Activated T-helper 2 cell treated with anti-CD3 and anti-CD28 coated beads, Interferon-gamma antibody, Interleukin-2, Interleukin-4, amounts not matched to agents 10 μg/mL and 5 μg/mL and 100 μg/mL, durations not matched to agents 14 hours and 24 hours and 36 hours (primary cell): Measurements from ENCODE around the gene CTNNBL1. TPM values are rescaled to one million over a fixed set of nuclear protein-coding genes. Genes with fewer than 3 reads are reported as not detected.
A peak's percentile ranks its signal among the peaks of the same experiment; 100 is the strongest.
"Not testable (repeated sequence)": the region's sequence is repeated elsewhere in the genome, so short reads cannot be mapped to it uniquely, and the experiment has no call there.

Experiments
- DNase-seq: peaks from one replicate; pipeline ENCODE4 v3.0.0; 2021; ENCODE audit warnings: low spot score
- H3K27ac Mint-ChIP-seq: one replicate; pipeline ENCODE4 v1.8.0; 2021; ENCODE audit warnings: mixed read lengths
- H3K27me3 Mint-ChIP-seq: one replicate; pipeline ENCODE4 v1.8.0; 2021; ENCODE audit warnings: low read depth, mixed read lengths
- H3K36me3 Mint-ChIP-seq: one replicate; pipeline ENCODE4 v1.8.0; 2021; ENCODE audit warnings: low read depth, mixed read lengths
- H3K4me1 Mint-ChIP-seq: one replicate; pipeline ENCODE4 v1.8.0; 2021; ENCODE audit warnings: low read depth, mixed read lengths
- H3K4me3 Mint-ChIP-seq: one replicate; pipeline ENCODE4 v1.8.0; 2021; ENCODE audit warnings: low read depth, mild to moderate bottlenecking, moderate library complexity, mixed read lengths
- H3K9me3 Mint-ChIP-seq: one replicate; pipeline ENCODE4 v1.8.0; 2021; ENCODE audit warnings: mixed read lengths
- intact Hi-C: fragments of 100-400 bp; cut with micrococcal nuclease; formaldehyde crosslinking; loops from one replicate; pipeline ENCODE4 v1.15.1; 2023
- total RNA-seq: library from RNA; stranded (reverse); gene quantifications from 2 replicates; pipeline ENCODE4 v1.2.3, GENCODE V29; 2022

The CTNNBL1 gene
- 100 and 108 TPM in 2 replicates for total RNA-seq

- peaks cover 12% of the 10 kb centered on the region for H3K27me3 Mint-ChIP-seq
- intact Hi-C loops = no loop called here
Measured at GRCh38 chr20:37693635-37694626, at the start of gene CTNNBL1. CTNNBL1 (plus strand) TSS chr20:37694030; CDS start chr20:37694123, 93 bp downstream.

GRCh38 chr20:37644605-37645004, 49.2 kb upstream of the CTNNBL1 start:
- no peak overlapping the region for H3K27ac Mint-ChIP-seq
- no peaks in the 10 kb centered on the region for H3K9me3 Mint-ChIP-seq
- intact Hi-C loops = no loop called here
- no peaks in the 10 kb centered on the region for H3K36me3 Mint-ChIP-seq
- H3K27me3 Mint-ChIP-seq = peaks cover 30% of the 10 kb centered on the region
- H3K4me3 Mint-ChIP-seq = no peak overlapping the region
- DNase-seq = no peak
- peaks cover 4% of the 10 kb centered on the region for H3K4me1 Mint-ChIP-seq

More at GRCh38 chr20:37693635-37694626, at the start of gene CTNNBL1:
- DNase-seq = peak; percentile 95
- Mint-ChIP-seq H3K27ac (peak within 1 kb of the TSS; percentile 92), H3K4me1 (peaks cover 23% of the 10 kb centered on the region), H3K9me3 (no peaks in the 10 kb centered on the region), H3K36me3 (peaks cover 10% of the 10 kb centered on the region), H3K4me3 (peak within 1 kb of the TSS; percentile 100)

- no peaks in the 10 kb centered on the region for H3K36me3 Mint-ChIP-seq
- H3K4me1 Mint-ChIP-seq = peaks cover 4% of the 10 kb centered on the region
- no peaks in the 10 kb centered on the region for H3K9me3 Mint-ChIP-seq
- no peak overlapping the region for H3K4me3 Mint-ChIP-seq
- H3K27me3 Mint-ChIP-seq = peaks cover 13% of the 10 kb centered on the region
- H3K27ac Mint-ChIP-seq = no peak overlapping the region
- DNase-seq = no peak
- intact Hi-C loops = no loop called here
Measured at GRCh38 chr20:37647946-37648345, 45.9 kb upstream of the CTNNBL1 start.

GRCh38 chr20:37649017-37649416, 44.8 kb upstream of the CTNNBL1 start:
- DNase-seq = no peak

GRCh38 chr20:37649676-37650370, 44.0 kb upstream of the CTNNBL1 start:
- no peaks in the 10 kb centered on the region for H3K36me3 Mint-ChIP-seq
- no peaks in the 10 kb centered on the region for H3K4me1 Mint-ChIP-seq
- no peak for DNase-seq
- intact Hi-C loops = no loop called here
- peaks cover 10% of the 10 kb centered on the region for H3K27me3 Mint-ChIP-seq
- H3K4me3 Mint-ChIP-seq = no peak overlapping the region
- H3K27ac Mint-ChIP-seq = no peak overlapping the region
- no peaks in the 10 kb centered on the region for H3K9me3 Mint-ChIP-seq

More at GRCh38 chr20:37649017-37649416, 44.8 kb upstream of the CTNNBL1 start:
- intact Hi-C loops = no loop called here
- Mint-ChIP-seq H3K27ac (no peak overlapping the region), H3K36me3 (no peaks in the 10 kb centered on the region), H3K4me1 (no peaks in the 10 kb centered on the region), H3K27me3 (peaks cover 10% of the 10 kb centered on the region), H3K9me3 (no peaks in the 10 kb centered on the region), H3K4me3 (no peak overlapping the region)

- Mint-ChIP-seq H3K27ac (no peak overlapping the region), H3K9me3 (no peaks in the 10 kb centered on the region), H3K27me3 (peaks cover 13% of the 10 kb centered on the region), H3K36me3 (no peaks in the 10 kb centered on the region), H3K4me1 (no peaks in the 10 kb centered on the region), H3K4me3 (no peak overlapping the region)
- intact Hi-C loops = no loop called here
- no peak for DNase-seq
Measured at GRCh38 chr20:37650661-37651060, 43.2 kb upstream of the CTNNBL1 start.

GRCh38 chr20:37651932-37652331, 41.9 kb upstream of the CTNNBL1 start:
- H3K4me3 Mint-ChIP-seq = no peak overlapping the region
- intact Hi-C loops = no loop called here
- no peaks in the 10 kb centered on the region for H3K9me3 Mint-ChIP-seq
- no peak for DNase-seq
- H3K4me1 Mint-ChIP-seq = no peaks in the 10 kb centered on the region
- H3K27ac Mint-ChIP-seq = no peak overlapping the region
- H3K27me3 Mint-ChIP-seq = peaks cover 19% of the 10 kb centered on the region
- no peaks in the 10 kb centered on the region for H3K36me3 Mint-ChIP-seq

GRCh38 chr20:37656945-37657344, 36.9 kb upstream of the CTNNBL1 start:
- no peak overlapping the region for H3K4me3 Mint-ChIP-seq
- intact Hi-C loops = no loop called here

GRCh38 chr20:37657924-37658804, 35.7 kb upstream of the CTNNBL1 start:
- Mint-ChIP-seq H3K9me3 (no peaks in the 10 kb centered on the region), H3K4me1 (no peaks in the 10 kb centered on the region), H3K27ac (no peak overlapping the region), H3K36me3 (no peaks in the 10 kb centered on the region), H3K27me3 (peaks cover 13% of the 10 kb centered on the region), H3K4me3 (no peak overlapping the region)
- no peak for DNase-seq
- intact Hi-C loops = no loop called here

More at GRCh38 chr20:37656945-37657344, 36.9 kb upstream of the CTNNBL1 start:
- H3K9me3 Mint-ChIP-seq = no peaks in the 10 kb centered on the region
- H3K4me1 Mint-ChIP-seq = no peaks in the 10 kb centered on the region
- no peak overlapping the region for H3K27ac Mint-ChIP-seq
- peaks cover 13% of the 10 kb centered on the region for H3K27me3 Mint-ChIP-seq
- DNase-seq = no peak
- no peaks in the 10 kb centered on the region for H3K36me3 Mint-ChIP-seq

GRCh38 chr20:37661519-37661918, 32.3 kb upstream of the CTNNBL1 start:
- intact Hi-C loops = no loop called here
- DNase-seq = no peak
- Mint-ChIP-seq H3K9me3 (peaks cover 7% of the 10 kb centered on the region), H3K4me3 (no peak overlapping the region), H3K27me3 (peaks cover 6% of the 10 kb centered on the region), H3K4me1 (no peaks in the 10 kb centered on the region), H3K27ac (no peak overlapping the region), H3K36me3 (no peaks in the 10 kb centered on the region)

GRCh38 chr20:37662308-37662707, 31.5 kb upstream of the CTNNBL1 start:
- Mint-ChIP-seq H3K36me3 (no peaks in the 10 kb centered on the region), H3K27me3 (peaks cover 2% of the 10 kb centered on the region), H3K4me1 (no peaks in the 10 kb centered on the region), H3K27ac (no peak overlapping the region), H3K9me3 (peaks cover 7% of the 10 kb centered on the region), H3K4me3 (no peak overlapping the region)
- no peak for DNase-seq
- intact Hi-C loops = no loop called here

- intact Hi-C loops, H3K4me1 Mint-ChIP-seq, H3K9me3 Mint-ChIP-seq, H3K27me3 Mint-ChIP-seq, H3K4me3 Mint-ChIP-seq, DNase-seq, H3K36me3 Mint-ChIP-seq, H3K27ac Mint-ChIP-seq: not testable (repeated sequence)
Measured at GRCh38 chr20:37664595-37664994, 29.2 kb upstream of the CTNNBL1 start.
